ENCODE results near the gene YARS1. TPM values are rescaled to one million over a fixed set of nuclear protein-coding genes. Genes with fewer than 3 reads are reported as not detected.

Gene YARS1
- total RNA-seq, 1 experiment from 2014 or later = 194 TPM

DNA sequence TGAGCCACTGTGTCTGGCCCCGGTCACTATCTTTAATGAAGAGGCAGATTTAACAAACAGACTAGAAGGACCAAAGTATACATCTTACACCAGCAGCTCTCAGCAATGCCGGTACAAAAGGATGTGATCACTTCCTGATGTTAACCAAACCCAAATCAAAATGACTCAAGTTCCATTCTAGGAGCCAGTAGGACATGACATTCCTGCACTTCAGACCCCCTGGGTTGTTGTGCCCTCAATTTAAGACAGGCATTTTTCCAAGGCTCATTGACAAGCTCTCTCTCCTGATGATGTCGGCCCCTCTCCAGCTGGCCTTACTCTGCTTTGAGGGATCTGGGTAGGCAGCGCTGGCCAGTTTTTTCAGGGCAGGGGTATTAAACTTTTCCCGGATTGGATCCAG, 35.1 kb downstream of the YARS1 start:
- Histone ChIP-seq H3T11ph (ENCODE audit: low read length) (no peak overlapping the region), H3K56ac (ENCODE audit: insufficient read length, low read depth, low read length) (no peak overlapping the region), H3K4ac (ENCODE audit: low read depth, low read length) (no peak overlapping the region), H3K79me1 (ENCODE audit: insufficient read depth, low read depth, low read length, poor library complexity, severe bottlenecking) (no peaks in the 10 kb centered on the region), H4K20me1 (ENCODE audit: control insufficient read depth, insufficient read depth, insufficient read length) (no peaks in the 10 kb centered on the region), H4K8ac (replicated peaks; ENCODE audit: insufficient read length, low read depth, low read length) (no peak overlapping the region), H2BK12ac (ENCODE audit: insufficient read length, low read depth, low read length) (no peak overlapping the region), H2AFZ (ENCODE audit: low read length) (no peak overlapping the region), H3K27ac (ENCODE audit: insufficient read length, low read depth, low read length) (no peak overlapping the region), H3K14ac (ENCODE audit: insufficient read depth, low read length) (no peak overlapping the region), H3K23me2 (ENCODE audit: insufficient read length, low read depth, low read length, poor library complexity, severe bottlenecking) (no peaks in the 10 kb centered on the region), H3K4me2 (ENCODE audit: insufficient read depth, insufficient read length, low read length) (no peak overlapping the region), H3K79me2 (ENCODE audit: insufficient read depth, low read length) (no peaks in the 10 kb centered on the region), H2BK20ac (ENCODE audit: low read depth, low read length, poor library complexity, severe bottlenecking) (no peak overlapping the region), H2BK120ac (ENCODE audit: low read depth, low read length, poor library complexity, severe bottlenecking) (no peak overlapping the region), H4K5ac (ENCODE audit: insufficient read length, low read depth, low read length) (no peak overlapping the region), H4K91ac (ENCODE audit: insufficient read length, low read depth, low read length) (no peak overlapping the region), H3K4me1 (ENCODE audit: insufficient read depth, low read length) (no peaks in the 10 kb centered on the region), H3K9me3 (ENCODE audit: control insufficient read depth, low read depth, low read length) (no peaks in the 10 kb centered on the region), H3K23ac (ENCODE audit: insufficient read length, low read depth, low read length) (no peak overlapping the region), H3K27me3 (ENCODE audit: insufficient read depth, low read length) (no peaks in the 10 kb centered on the region), H2AK5ac (ENCODE audit: insufficient read length, low read length) (no peak overlapping the region), H2BK5ac (ENCODE audit: insufficient read length, low read length) (no peak overlapping the region), H3K9ac (ENCODE audit: extremely low read depth, insufficient read length, low read length) (no peak overlapping the region), H2BK15ac (ENCODE audit: low read depth, low read length) (no peak overlapping the region), H3K18ac (ENCODE audit: insufficient read length, low read depth, low read length) (no peak overlapping the region)
- Mint-ChIP-seq H3K27ac (peak overlapping the region in 1 of 3 experiments; percentile 29; a peak in 1 of 7 replicates), H3K27me3 (ENCODE audit: low read depth) (no peaks in the 10 kb centered on the region), H3K9me3 (no peaks in the 10 kb centered on the region), H3K4me1 (no peaks in the 10 kb centered on the region), H3K36me3 (ENCODE audit: insufficient read depth in 1 of 3, low read depth in 3 of 3) (peaks cover 67 to 94% (median 90%) of the 10 kb centered on the region in 3 experiments; a peak in 6 of 7 replicates), H3K4me3 (no peak overlapping the region)
- WGBS (ENCODE audit: extremely low coverage, insufficient read length, low lambda C conversion rate) = no CpG with 5 or more reads among the region's 5 CpGs
- TF ChIP-seq, protein P1, sequence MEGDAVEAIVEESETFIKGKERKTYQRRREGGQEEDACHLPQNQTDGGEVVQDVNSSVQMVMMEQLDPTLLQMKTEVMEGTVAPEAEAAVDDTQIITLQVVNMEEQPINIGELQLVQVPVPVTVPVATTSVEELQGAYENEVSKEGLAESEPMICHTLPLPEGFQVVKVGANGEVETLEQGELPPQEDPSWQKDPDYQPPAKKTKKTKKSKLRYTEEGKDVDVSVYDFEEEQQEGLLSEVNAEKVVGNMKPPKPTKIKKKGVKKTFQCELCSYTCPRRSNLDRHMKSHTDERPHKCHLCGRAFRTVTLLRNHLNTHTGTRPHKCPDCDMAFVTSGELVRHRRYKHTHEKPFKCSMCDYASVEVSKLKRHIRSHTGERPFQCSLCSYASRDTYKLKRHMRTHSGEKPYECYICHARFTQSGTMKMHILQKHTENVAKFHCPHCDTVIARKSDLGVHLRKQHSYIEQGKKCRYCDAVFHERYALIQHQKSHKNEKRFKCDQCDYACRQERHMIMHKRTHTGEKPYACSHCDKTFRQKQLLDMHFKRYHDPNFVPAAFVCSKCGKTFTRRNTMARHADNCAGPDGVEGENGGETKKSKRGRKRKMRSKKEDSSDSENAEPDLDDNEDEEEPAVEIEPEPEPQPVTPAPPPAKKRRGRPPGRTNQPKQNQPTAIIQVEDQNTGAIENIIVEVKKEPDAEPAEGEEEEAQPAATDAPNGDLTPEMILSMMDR (conservative IDR thresholded peaks at IDR 0.05) = no peak
- DNase-seq = no peak
